Raji (cell line): ENCODE measurements around the gene PDE4DIP.
"Not testable (repeated sequence)": the region's sequence is repeated elsewhere in the genome, so short reads cannot be mapped to it uniquely, and the experiment has no call there.

Experiments
- POLR2A ChIP-seq: IDR thresholded peaks from 2 replicates; pipeline ENCODE4 v1.6.1; 2011; ENCODE audit warnings: low read depth, low read length, control low read depth; ENCODE audit not compliant: insufficient read depth

The PDE4DIP gene

DNA sequence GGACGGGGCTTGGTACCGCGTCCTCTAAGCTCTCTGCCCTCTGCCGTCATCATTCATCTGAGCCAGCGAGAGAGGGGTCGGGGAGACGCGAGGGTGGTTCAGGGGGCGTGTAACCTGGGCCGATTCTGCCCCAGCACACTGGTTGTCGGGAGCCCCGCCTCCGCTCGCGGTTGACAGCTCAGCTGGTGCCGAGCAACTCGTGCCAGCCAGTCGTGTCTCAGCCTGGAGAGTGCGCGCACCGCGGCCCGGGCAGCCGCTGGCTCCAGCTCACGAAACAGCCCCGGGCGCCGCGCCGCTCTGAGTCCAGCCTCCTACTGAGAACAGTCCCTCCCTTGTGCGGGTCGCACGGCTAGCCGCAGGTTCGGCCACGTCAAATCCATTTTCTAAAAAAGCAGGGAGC is at the start of gene PDE4DIP:
PDE4DIP (plus strand) TSS at position 209 of the 400 bp plus-strand sequence. CDS start 347 bp downstream, outside the sequence.
- TF ChIP-seq POLR2A, result not testable (repeated sequence)

DNA sequence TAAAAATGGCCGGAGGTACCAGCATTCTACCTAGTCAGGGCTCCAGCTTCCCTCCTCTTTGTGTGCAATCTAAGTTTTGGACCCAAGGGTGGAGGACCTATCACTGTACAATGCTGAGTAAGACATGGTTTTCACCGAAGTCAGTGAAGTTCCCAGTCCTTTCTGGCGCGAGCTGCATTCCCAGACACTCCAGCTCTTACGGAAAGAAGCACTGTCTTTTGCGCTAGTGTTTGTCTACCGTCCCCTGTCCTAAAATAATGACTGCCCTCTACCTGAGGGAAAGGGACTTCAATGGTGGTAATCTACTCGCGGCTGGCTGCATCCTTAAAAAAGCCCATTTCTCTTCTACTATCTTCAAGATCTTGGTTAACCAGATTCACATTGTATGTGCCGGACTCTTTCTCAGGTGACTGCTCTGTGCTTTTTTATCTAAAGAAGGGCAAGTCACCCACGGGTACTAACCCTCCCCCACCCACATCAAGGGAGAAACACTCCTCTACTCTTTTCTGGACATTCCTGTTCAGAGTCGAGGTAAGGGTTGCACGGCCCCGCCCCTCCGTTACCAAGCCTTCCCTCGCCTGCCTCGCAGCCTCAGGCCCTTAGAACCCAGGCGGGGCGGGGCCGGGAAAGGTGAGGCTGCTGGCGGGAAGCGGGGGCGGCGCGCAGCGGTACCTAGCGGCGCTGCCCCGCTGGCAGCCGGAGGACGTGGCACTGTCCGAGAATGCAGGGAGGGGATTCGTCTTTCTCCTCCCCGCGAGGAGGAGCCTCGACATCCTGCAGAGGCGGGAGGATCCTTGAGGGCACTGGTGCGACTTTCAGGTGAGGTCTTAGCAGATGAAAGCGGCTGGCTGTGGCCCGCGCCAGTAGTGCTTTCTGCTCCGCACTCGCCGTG is 107.4 kb downstream of the PDE4DIP start:
- peak; percentile 45; the same call in 1 of the 2 replicates for TF ChIP-seq POLR2A
